SW480 (cell line): ENCODE data around the gene ACTL10.
"Not testable (repeated sequence)": the region's sequence is repeated elsewhere in the genome, so short reads cannot be mapped to it uniquely, and the experiment has no call there.

Experiments used
- DNase-seq: peaks from one replicate; pipeline ENCODE4 v3.0.0-alpha.2; 2016; ENCODE audit warnings: low spot score

Gene ACTL10

DNA sequence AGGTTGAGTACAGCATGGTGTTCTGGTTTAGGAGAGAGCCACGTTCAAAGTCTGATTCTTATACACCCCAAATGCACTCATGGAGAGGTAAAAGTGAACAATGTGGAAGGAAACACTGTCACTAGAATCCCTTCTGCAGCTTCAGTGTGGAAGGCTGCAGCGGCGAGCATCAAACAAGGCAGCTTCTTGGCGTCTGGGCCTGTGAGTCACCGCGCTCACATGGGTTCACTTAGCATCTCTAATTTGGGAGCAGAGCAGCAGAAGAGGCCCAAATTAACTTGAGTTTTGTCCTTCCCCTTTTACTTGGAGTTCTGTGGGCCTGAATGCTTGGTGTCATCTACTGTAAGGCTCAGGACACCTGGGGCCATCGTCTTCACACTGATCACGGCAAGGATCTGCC lies 30.4 kb downstream of the ACTL10 start:
- no peak for DNase-seq

DNA sequence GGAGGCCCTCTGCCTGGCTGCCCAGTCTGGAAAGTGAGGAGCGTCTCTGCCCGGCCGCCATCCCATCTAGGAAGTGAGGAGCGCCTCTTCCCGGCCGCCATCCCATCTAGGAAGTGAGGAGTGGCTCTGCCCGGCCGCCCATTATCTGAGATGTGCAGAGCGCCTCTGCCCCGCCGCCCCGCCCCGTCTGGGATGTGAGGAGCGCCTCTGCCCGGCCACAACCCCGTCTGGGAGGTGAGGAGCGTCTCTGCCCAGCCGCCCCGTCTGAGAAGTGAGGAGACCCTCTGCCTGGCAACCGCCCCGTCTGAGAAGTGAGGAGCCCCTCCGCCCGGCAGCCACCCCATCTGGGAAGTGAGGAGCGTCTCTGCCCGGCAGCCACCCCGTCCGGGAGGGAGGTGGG lies 32.2 kb downstream of the ACTL10 start:
- DNase-seq = not testable (repeated sequence)

DNA sequence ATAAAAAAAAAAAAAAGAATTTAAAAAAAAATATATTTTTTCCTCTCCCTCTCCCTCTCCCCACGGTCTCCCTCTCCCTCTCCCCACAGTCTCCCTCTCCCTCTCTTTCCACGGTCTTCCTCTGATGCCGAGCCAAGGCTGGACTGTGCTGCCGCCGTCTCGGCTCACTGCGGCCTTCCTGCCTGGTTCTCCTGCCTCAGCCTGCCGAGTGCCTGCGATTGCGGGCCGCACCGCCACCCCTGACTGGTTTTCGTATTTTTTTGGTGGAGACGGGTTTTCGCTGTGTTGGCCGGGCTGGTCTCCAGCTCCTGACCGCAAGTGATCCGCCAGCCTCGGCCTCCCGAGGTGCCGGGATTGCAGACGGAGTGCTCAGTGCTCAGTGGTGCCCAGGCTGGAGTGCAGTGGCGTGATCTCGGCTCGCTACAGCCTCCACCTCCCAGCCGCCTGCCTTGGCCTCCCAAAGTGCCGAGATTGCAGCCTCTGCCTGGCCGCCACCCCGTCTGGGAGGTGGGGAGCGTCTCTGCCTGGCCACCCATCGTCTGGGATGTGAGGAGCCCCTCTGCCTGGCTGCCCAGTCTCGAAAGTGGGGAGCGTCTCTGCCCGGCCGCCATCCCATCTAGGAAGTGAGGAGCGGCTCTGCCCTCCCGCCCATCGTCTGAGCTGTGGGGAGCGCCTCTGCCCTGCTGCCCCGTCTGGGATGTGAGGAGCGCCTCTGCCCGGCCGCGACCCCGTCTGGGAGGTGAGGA lies 34.1 kb downstream of the ACTL10 start:
- not testable (repeated sequence) for DNase-seq

DNA sequence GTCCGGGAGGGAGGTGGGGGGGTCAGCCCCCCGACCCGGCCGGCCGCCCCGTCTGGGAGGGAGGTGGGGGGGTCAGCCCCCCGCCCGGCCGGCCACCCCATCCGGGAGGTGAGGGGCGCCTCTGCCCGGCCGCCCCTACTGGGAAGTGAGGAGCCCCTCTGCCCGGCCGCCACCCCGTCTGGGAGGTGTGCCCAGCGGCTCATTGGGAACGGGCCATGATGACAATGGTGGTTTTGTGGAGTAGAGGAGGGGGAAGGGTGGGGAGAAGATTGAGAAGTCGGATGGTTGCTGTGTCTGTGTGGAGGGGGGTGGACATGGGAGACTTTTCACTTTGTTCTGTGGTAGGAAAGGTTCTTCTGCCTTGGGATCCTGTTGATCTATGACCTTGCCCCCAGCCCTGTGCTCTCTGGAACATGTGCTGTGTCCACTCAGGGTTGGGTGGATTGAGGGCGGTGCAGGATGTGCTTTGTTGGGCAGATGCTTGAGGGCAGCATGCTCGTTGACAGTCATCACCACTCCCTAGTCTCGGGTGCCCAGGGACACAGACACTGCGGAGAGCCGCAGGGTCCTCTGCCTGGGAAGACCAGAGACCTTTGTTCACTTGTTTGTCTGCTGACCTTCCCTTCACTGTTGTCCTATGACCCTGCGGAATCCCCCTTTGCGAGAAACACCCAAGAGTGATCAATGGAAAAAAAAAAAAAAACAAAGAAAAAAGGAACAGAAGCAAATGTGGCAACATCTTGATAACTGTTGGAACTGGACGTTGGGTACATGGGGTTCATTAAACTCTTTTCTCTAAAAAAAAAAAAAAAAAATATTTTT lies 35.1 kb downstream of the ACTL10 start:
- DNase-seq = no peak

DNA sequence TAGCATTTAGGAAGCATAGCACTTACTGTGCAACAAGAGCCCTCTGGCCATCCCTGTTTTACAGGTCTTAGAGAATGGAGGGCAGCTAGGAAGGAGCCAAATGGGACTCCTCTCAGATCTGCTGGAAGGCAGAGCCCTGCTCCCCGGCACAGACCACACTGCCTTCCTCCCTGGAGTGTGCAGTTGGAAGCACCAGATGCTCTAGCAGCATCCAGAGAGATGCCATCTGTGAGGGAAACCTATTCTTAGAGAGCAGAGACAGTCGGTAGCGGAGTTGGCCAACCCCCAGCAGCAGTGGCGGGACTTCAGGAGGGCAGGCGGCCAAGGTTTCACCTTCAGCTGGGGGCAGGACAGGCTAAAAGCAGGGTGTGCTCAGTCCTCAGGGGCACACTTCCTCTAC lies 36.1 kb downstream of the ACTL10 start:
- no peak for DNase-seq

DNA sequence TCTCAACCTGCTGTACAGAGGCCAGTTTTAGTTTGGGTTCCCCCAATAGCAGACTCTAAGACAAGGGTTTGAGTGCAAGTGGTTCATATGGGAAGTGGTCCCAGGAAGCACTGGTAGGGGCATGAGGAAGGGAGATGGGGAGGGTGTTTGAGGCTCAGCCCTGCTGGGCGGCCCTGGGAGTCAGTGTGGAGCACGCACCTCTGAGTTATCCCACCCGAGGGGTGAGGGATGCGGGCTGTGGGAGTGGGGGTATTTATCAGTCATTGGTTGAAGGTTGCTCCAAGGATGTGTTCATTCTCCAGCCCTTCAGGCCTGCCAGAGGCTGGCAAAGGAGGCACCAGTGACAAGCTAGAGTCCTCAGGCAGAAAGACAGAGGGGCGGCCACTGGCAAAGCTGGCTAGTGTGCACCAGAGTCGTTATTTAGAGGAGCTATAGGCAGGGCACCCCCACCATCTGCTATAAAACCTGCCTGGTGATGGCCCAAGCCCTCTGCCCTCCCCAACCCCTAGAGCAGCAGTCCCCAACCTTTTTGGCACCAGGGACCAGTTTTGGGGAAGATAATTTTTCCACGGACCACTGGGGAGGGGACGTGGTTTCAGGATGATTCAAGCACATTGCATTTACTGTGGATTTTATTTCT lies 36.9 kb downstream of the ACTL10 start:
- DNase-seq = no peak

DNA sequence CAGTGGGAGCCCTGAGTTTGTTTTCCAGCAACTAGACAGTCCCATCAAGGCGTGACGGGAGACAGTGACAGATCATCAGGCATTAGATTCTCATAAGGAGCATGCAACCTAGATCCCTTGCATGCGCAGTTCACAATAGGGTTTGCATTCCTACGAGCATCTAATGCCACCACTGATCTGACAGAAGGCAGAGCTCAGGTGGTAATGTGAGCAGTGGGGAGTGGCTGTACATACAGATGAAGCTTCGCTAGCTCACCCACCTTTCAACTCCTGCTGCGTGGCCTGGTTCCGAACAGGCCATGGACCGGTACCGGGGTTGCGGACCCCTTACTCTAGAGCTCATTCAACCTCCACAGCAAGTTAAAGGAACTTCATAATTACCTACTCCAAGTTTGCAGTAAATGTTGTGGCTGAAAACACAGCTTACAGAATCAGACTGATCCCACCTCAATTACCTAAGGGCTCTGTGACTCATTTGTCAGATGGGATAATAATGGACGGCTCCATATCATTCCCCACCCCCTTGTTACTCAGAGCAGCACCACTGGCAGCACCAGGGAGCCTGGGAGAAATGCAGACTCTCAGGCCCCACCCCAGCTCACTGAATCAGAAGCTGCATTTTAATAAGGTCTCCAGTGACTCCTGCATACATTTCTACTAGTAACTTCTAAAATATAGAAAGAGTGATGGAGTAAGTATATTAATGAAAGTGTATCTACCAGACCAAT lies 37.6 kb downstream of the ACTL10 start:
- DNase-seq = no peak

DNA sequence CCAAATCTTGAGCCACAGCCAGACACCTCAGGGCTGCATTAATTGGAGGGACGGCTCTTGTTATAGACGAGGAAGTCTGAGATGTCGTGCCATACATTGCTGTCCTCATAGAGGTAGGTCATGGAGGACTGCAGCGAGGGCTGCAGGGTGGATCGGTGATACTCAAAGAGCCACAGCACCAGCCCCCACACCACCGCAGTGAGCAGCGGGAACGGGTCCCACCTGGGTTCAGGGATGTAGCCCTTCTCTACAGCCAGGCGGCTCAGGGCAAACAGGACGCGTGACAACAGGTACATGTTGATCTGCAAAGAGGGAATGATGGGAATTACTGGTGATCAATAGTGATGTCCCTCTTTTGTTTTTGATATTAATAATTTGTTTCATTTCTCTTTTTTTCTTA lies 40.9 kb downstream of the ACTL10 start:
- DNase-seq = no peak

DNA sequence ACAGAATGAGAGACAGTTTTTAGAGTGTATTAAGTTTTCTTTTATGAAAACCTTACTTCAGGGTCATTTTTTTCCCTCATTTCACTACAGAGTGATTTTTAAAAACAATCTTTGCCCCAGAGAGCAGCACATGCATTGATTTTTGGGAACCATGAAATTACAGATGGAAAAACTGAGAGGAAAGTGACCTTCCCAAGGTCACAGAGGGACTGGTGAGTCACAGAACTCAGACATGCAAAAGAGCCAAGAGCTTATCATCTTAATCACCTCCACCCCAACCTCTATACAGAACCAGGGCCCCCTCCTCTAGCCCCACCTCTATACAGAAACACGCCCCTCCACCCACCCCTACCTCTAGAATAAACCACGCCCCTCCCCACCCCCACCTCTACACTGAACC lies 42.7 kb downstream of the ACTL10 start:
- peak; percentile 94 for DNase-seq

DNA sequence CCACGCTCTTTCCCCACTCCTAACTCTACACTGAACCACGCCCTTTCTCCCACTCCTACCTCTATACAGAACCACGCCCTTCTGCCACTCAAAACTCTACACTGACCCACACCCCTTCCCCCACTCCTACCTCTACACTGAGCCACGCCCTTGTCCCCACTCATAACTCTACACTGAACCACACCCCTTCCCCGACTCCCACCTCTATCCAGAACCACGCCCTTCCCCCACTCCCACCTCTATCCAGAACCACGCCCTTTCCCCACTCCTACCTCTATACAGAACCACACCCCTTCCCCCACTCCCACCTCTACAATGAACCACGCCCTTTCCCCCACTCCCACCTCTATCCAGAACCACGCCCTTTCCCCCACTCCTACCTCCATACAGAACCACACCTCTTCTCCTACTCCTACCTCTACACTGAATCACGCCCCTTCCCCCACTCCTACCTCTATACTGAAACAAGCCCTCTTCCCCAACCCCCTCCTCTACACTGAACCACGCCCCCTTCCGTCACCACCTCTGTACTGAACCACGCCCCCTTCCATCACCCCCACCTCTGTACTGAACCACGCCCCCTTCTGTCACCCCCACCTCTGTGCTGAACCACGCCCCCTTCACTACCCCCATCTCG lies 43.3 kb downstream of the ACTL10 start:
- peak; percentile 95 for DNase-seq

DNA sequence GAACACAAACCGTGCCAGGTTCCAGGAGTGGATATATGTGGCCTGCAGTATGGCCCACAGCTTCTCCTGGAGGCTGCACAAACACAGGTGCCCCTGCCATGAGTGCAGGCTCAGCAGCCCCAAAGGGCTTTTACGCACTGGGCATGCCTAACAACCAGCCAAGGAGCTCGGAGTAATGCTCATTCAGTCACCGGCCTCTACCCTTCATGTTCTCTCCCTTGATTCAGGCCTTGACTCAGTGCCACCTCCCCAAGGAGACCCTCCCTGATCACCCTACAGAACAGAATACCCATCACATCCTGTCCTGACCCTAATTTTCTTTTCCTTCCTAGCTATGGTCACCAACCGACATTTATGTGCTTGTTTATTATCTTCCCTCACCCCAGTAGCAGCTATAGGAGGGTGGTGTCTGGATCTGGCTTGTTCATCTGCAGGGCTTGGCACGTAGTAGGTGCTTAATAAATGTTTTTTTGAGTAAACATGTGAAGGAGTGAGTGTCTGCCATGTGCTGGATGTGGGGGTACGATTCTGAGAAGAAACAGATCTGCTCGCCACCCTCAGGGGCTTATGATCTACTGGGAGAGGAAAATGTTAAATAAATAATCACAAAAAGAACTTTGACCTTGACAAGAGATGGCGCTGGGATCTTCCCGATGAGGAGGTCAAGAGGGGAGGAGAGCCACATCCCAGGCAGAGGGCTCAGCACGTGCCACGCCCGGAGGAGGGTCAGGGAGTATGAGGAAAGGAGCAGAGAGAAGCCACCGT lies 44.1 kb downstream of the ACTL10 start:
- DNase-seq = peak; percentile 23

DNA sequence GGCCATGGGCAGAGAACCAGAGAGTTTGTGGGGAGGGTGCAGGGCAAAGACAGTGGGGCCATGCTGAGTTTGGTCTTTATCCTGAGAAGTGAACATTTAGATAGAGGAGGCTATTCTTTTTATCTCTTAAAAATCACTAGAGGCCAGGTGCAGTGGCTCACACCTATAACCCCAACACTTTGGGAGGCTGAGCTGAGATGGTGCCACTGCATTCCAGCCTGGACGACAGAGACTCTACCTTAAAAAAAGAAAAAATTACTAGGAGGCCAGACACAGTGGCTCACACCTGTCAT lies 44.6 kb downstream of the ACTL10 start:
- no peak for DNase-seq

DNA sequence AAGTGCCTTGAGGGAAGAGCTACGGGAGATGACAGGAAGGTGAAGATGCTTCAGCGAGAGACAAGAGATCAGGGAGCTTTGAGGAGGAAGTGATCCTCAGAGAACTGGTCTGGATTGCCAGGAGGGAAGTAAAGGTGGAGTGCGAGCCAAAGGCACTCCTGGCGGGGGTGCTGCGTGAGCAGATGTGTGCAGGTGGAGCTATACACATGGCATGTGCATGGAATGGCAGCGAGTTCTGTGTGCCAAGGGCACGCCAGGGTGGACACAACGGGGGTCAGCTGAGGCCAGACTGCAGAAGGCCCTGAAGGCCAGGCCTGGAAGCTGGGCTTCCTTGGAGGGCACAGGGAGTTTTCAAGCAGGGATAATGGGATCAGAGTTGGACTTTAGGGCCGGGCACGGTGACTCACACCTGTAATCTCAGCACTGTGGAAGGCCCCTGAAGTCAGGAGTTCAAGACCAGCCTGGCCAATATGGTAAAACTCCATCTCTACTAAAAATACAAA lies 47.2 kb downstream of the ACTL10 start:
- DNase-seq = no peak

DNA sequence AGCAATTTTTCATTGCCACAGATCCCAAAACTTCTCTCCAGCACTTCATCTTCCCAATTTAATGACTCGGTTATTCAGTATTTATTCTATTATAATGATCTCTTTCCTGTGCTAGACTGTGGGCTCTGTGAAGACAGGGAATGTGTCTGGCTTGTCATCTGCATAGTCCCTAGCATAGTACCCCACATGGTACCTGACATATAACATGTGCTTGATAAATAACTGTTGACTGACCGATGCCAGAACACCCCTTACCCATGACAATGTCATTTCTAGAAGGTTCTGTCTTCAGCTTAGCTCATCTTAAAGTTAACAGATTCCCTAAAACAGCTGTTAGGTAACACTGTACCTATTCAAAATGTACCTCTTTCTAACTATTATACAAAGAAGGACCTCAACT lies 49.8 kb downstream of the ACTL10 start:
- no peak for DNase-seq
